BLaER1 treated with 17β-estradiol and CSF1 and Interleukin-3, amounts not matched to agents 10 nM and 100 nM (cell line): Measurements from ENCODE around the gene UPF2.

Experiments used
- H3K27ac ChIP-seq, 11 experiments: shearing (Covaris generic); formaldehyde crosslinking; 2 replicates each; pipeline ENCODE4 v1.8.1; 2022
- H3K27me3 ChIP-seq, 11 experiments: shearing (Covaris generic); formaldehyde crosslinking; 2 replicates each; pipeline ENCODE4 v1.8.1; 2022
- H3K36me3 ChIP-seq, 11 experiments: shearing (Covaris generic); formaldehyde crosslinking; 2 replicates each; pipeline ENCODE4 v1.8.1; 2022
- H3K4me1 ChIP-seq, 10 experiments: shearing (Covaris generic); formaldehyde crosslinking; 2 replicates each; pipeline ENCODE4 v1.8.1; 2022
- H3K4me2 ChIP-seq, 11 experiments: shearing (Covaris generic); formaldehyde crosslinking; 2 replicates each; pipeline ENCODE4 v1.8.1; 2022
- H3K4me3 ChIP-seq, 10 experiments: shearing (Covaris generic); formaldehyde crosslinking; 2 replicates each; pipeline ENCODE4 v1.8.1; 2022
- H3K9ac ChIP-seq, 11 experiments: shearing (Covaris generic); formaldehyde crosslinking; 2 replicates each; pipeline ENCODE4 v1.8.1; 2022
- H3K9me3 ChIP-seq, 11 experiments: shearing (Covaris generic); formaldehyde crosslinking; replicated peaks in 1 of 11; 2 replicates each; pipeline ENCODE4 v1.8.1; 2022
- H4K20me1 ChIP-seq, 11 experiments: shearing (Covaris generic); formaldehyde crosslinking; 2 replicates each; pipeline ENCODE4 v1.8.1; 2022
- Cebpa-rat ChIP-seq, 11 experiments: shearing (Covaris generic); IDR thresholded peaks; 2 replicates each; pipeline ENCODE4 v1.8.1; 2022

The UPF2 gene

DNA sequence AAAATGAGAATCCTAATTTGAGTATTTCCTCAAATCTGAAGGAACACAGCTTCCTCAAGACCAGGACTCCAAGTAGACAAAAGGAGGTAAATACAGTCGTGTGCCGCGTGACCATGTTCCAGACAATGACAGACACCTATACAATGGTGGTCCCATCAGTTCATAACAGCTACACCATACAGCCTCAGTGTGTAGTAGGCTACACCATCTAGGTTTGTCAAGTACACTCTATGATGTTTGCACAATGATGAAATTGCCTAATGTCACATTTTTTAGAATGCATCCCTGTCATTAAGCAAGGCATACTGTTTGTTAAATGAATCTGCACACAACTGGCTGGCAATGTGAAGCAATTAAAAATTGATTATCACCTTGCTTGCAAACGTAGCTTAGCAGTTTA is 111.6 kb downstream of the UPF2 start:
- Histone ChIP-seq H3K4me3 (no peak overlapping the region), H3K27ac (no peak overlapping the region), H3K4me2 (no peak overlapping the region), H3K36me3 (peaks cover 83 to 99% (median 90%) of the 10 kb centered on the region in 11 experiments), H4K20me1 (peaks cover 0 to 8% (median 0%) of the 10 kb centered on the region in 11 experiments; a peak in 3 of 22 replicates), H3K27me3 (no peaks in the 10 kb centered on the region), H3K4me1 (no peaks in the 10 kb centered on the region), H3K9me3 (no peaks in the 10 kb centered on the region), H3K9ac (no peak overlapping the region)
- TF ChIP-seq Cebpa-rat (IDR thresholded peaks at IDR 0.05), result no peak

DNA sequence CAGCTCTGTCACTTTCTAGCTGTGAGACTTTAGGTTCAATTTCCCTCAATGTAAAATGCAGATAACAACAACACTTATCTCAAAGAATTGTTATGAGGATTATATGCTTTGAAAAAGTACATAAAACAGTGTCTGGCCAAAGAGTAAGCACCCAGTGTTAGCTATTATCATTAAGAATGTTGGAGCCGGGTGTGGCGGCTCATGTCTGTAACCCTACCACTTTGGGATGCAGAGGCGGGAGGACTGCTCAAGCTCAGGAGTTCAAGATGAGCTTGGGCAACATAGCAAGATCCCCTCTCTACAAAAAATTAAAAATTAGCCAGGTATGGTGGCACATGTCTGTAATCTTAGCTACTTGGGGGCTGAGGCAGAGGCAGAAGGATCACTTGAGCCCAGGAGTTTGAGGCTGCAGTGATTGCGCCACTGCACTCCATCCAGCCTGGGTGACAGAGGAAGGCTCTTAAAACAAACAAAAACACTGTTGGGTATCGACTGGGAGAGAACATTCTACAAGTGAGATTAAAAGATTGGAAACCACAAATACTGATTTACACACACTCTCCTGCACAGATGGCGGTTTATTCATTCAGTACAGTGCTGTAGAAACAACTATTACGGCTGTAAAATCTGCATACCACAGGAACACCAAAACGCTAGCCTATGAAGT is 112.2 kb downstream of the UPF2 start:
- no peak for TF ChIP-seq Cebpa-rat (IDR thresholded peaks at IDR 0.05)

DNA sequence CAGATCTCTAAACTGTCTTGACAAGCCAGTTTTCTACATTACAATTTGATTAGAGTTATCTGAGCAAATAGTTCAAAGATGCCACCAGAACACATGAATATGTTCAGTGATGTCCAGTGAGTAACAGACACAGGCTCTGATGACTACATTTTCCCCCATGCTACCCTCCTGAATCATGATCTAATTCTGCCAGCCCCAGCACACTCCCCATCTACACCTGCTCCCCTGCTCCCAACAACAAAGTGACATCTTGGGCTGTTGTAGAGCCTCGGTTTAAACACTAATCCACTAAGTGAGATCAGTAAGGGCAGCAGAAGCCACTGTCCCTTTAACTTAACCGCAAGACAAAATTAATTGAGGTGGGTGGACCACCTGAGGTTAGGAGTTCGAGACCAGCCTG is 114.9 kb downstream of the UPF2 start:
- Histone ChIP-seq H3K4me3 (no peak overlapping the region), H3K27ac (no peak overlapping the region), H4K20me1 (peaks cover 0 to 12% (median 0%) of the 10 kb centered on the region in 11 experiments; a peak in 3 of 22 replicates), H3K9me3 (no peaks in the 10 kb centered on the region), H3K9ac (no peak overlapping the region), H3K4me2 (no peak overlapping the region), H3K27me3 (no peaks in the 10 kb centered on the region), H3K36me3 (peaks cover 90 to 100% (median 92%) of the 10 kb centered on the region in 11 experiments), H3K4me1 (peaks cover 0 to 5% (median 0%) of the 10 kb centered on the region in 10 experiments; a peak in 3 of 20 replicates)
- TF ChIP-seq Cebpa-rat (IDR thresholded peaks at IDR 0.05), result no peak

More for the DNA sequence above, 112.2 kb downstream of the UPF2 start:
- peaks cover 0 to 14% (median 0%) of the 10 kb centered on the region in 11 experiments; a peak in 3 of 22 replicates for H4K20me1 ChIP-seq
- no peaks in the 10 kb centered on the region for H3K27me3 ChIP-seq
- H3K9ac ChIP-seq, result no peak overlapping the region
- no peak overlapping the region for H3K4me2 ChIP-seq
- H3K36me3 ChIP-seq, result peaks cover 83 to 99% (median 90%) of the 10 kb centered on the region in 11 experiments
- no peak overlapping the region for H3K4me3 ChIP-seq
- H3K9me3 ChIP-seq, result no peaks in the 10 kb centered on the region
- H3K4me1 ChIP-seq, result no peaks in the 10 kb centered on the region
- H3K27ac ChIP-seq, result no peak overlapping the region

DNA sequence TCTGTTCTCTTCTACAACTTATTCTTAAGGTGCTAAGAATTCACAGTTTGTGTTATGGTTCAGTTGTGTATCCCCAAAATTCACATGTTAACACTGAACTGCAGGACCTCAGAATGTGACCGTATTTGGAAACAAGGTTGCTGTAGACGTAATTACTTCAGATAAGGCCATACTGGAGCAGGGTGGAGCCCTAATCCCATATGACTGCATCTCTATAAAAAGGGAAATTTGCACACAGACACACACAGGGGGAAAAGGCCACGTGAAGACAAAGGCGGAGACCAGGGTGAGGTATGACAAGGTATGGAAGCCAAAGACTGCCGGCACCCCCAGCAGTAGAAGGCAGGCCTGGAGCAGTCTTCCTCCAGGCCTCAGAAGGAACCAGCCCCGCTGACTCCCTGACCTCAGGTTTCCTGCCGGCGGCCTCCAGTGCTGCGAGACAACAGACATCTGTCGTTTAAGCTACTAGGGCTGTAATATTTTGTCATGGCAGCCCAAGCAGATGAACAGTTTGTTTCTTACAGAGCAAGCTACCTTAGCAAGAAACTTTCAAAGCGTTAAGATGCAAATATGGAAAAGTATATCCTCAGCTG is 120.7 kb downstream of the UPF2 start:
- peaks cover 0 to 12% (median 6%) of the 10 kb centered on the region in 10 experiments; a peak in 10 of 20 replicates for H3K4me1 ChIP-seq
- no peaks in the 10 kb centered on the region for H3K27me3 ChIP-seq
- H3K36me3 ChIP-seq, result peaks cover 70 to 86% (median 78%) of the 10 kb centered on the region in 11 experiments
- H3K4me2 ChIP-seq, result peak overlapping the region in 1 of 11 experiments; percentile 14; a peak in 1 of 22 replicates
- no peak for TF ChIP-seq Cebpa-rat (IDR thresholded peaks at IDR 0.05)
- no peak overlapping the region for H3K4me3 ChIP-seq
- no peak overlapping the region for H3K9ac ChIP-seq
- peaks cover 0 to 12% (median 0%) of the 10 kb centered on the region in 11 experiments; a peak in 5 of 22 replicates for H4K20me1 ChIP-seq
- H3K27ac ChIP-seq, result no peak overlapping the region
- no peaks in the 10 kb centered on the region for H3K9me3 ChIP-seq

DNA sequence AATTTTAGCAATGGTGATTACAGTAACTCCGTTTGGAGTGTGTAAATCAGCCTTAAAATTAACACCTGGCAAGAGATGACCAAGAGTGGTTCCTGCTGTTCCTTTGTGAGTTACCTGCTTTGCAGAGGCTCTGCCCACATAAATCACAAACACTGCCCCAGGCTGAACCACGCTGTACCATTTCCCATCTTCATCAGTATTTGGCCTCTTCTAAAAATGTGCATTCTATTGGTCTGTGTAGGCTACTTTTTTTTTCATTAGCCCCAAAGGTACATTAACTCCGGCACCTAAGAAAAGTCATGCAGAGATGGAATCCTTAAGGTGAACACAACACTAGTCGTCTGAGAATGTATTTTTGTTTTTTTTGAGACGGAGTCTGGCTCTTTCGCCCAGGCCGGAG is 123.3 kb downstream of the UPF2 start:
- Histone ChIP-seq H3K27ac (no peak overlapping the region), H3K9me3 (no peaks in the 10 kb centered on the region), H3K9ac (no peak overlapping the region), H3K27me3 (no peaks in the 10 kb centered on the region), H3K4me2 (no peak overlapping the region), H3K4me3 (no peak overlapping the region), H3K4me1 (peaks cover 0 to 12% (median 6%) of the 10 kb centered on the region in 10 experiments; a peak in 10 of 20 replicates), H4K20me1 (peaks cover 0 to 6% (median 0%) of the 10 kb centered on the region in 11 experiments; a peak in 2 of 22 replicates), H3K36me3 (peaks cover 43 to 60% (median 52%) of the 10 kb centered on the region in 11 experiments)
- no peak for TF ChIP-seq Cebpa-rat (IDR thresholded peaks at IDR 0.05)

DNA sequence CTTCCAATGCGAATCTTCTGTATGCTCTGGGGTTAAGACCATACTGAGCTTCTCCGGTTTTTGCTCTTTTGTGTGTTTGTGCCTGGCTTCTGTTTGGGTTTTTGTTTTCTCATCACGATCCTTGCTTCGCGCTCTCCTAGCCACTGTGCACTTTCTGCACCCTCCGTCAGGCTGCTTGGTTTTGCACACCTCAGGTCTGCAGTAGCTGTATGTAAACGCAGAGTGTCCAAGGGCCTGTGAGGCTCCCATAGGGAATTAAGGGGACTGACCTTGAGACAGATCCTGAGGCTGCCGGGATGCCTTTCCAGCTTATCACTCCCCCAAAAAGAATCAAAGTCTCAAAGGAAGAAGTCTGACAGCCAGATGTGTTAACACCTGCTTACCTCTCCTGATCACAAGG is 124.2 kb downstream of the UPF2 start:
- Histone ChIP-seq H3K36me3 (peaks cover 35 to 51% (median 45%) of the 10 kb centered on the region in 11 experiments), H3K9ac (no peak overlapping the region), H3K9me3 (no peaks in the 10 kb centered on the region), H3K27me3 (no peaks in the 10 kb centered on the region), H3K27ac (no peak overlapping the region), H3K4me2 (no peak overlapping the region), H3K4me3 (no peak overlapping the region), H3K4me1 (peaks cover 0 to 12% (median 6%) of the 10 kb centered on the region in 10 experiments; a peak in 10 of 20 replicates), H4K20me1 (peaks cover 0 to 6% (median 0%) of the 10 kb centered on the region in 11 experiments; a peak in 2 of 22 replicates)
- TF ChIP-seq Cebpa-rat (IDR thresholded peaks at IDR 0.05), result no peak

DNA sequence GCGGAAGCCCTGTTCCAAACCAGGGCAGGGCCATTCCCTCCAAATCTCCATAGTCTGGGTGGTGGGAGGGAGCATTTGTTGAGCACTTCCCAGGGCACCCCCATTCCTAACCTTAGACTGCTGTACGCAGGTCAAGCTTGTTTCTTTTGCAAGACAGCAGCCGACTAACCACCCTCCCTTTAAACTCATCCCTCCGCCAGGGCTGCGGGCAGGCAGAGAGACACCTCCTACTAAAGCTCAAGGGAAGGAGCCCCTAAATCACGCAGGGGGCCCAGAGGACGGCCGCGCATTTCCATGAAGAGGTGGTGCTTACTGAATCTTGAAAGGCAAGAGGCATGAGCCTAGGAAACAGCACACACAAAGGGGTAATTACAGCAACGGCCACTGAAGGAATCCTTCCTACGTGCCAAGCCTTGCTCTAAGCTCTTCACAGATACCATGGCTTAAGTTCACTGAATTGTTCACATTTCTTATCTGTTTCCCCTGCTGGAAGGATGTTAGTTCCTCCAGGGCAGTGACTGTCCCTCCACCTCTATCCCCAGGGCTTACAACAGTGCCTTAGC is 129.4 kb downstream of the UPF2 start:
- H3K4me3 ChIP-seq, result no peak overlapping the region
- H3K4me1 ChIP-seq, result peaks cover 0 to 4% (median 3%) of the 10 kb centered on the region in 10 experiments; a peak in 9 of 20 replicates
- H3K9ac ChIP-seq, result no peak overlapping the region
- H3K36me3 ChIP-seq, result no peaks in the 10 kb centered on the region; a peak in 1 of 22 replicates
- no peaks in the 10 kb centered on the region for H3K9me3 ChIP-seq
- no peak overlapping the region for H3K4me2 ChIP-seq
- no peaks in the 10 kb centered on the region for H3K27me3 ChIP-seq
- no peak for TF ChIP-seq Cebpa-rat (IDR thresholded peaks at IDR 0.05)
- H3K27ac ChIP-seq, result no peak overlapping the region
- no peaks in the 10 kb centered on the region; a peak in 3 of 22 replicates for H4K20me1 ChIP-seq

DNA sequence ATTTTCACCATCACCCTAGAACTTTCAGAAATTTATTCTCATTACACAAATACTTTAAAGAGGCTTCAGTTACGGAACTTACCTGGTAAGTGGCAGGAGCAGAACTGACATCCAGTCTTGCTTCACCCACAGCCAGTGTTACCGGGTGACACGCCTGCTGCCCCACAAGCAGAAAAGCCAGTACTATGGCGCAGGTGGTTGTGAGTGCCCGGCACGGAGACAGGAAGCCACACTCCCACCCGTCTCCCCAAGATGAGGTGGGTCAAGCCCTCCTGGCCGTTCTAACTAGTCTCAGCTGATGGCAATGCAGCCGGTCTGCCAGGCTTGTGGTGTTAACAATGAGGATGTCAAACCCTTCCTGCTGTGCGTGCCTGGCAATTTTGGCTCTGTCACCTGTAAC is 132.5 kb downstream of the UPF2 start:
- H3K36me3 ChIP-seq, result no peaks in the 10 kb centered on the region
- H3K4me3 ChIP-seq, result no peak overlapping the region
- H4K20me1 ChIP-seq, result no peaks in the 10 kb centered on the region; a peak in 2 of 22 replicates
- H3K9me3 ChIP-seq, result no peaks in the 10 kb centered on the region
- no peak overlapping the region for H3K4me2 ChIP-seq
- no peak overlapping the region for H3K27ac ChIP-seq
- H3K27me3 ChIP-seq, result 0 out of 22 replicates have a peak, but pooled peaks cover 0 to 6% (median 0%) of the 10 kb centered on the region in 11 experiments
- no peak for TF ChIP-seq Cebpa-rat (IDR thresholded peaks at IDR 0.05)
- H3K9ac ChIP-seq, result no peak overlapping the region
- H3K4me1 ChIP-seq, result peaks cover 8 to 27% (median 20%) of the 10 kb centered on the region in 10 experiments; a peak in 18 of 20 replicates

DNA sequence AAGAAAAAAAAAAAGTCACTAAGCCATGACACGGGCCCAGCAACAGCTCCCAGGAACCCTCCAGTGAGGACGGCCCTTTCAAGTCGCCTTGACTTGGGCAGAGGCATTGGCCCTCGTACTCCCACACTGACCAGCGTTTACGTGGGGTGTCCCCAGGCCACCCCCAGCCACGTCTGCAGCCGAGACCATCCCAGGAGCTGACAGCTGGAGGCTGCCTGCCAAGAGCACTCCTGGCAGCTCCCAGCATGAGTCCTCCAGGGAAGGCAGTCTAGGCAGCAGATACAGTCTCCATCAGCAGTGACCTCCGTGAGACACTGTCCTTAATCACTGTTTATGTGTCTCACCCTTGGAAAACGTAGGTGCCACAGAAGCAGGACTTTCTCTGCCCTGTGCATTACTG is 133.0 kb downstream of the UPF2 start:
- H3K9me3 ChIP-seq, result no peaks in the 10 kb centered on the region
- H4K20me1 ChIP-seq, result no peaks in the 10 kb centered on the region; a peak in 2 of 22 replicates
- TF ChIP-seq Cebpa-rat (IDR thresholded peaks at IDR 0.05), result no peak
- 0 out of 22 replicates have a peak, but pooled peaks cover 0 to 6% (median 0%) of the 10 kb centered on the region in 11 experiments for H3K27me3 ChIP-seq
- no peak overlapping the region for H3K4me3 ChIP-seq
- H3K4me2 ChIP-seq, result no peak overlapping the region
- no peak overlapping the region for H3K9ac ChIP-seq
- peaks cover 8 to 27% (median 20%) of the 10 kb centered on the region in 10 experiments; a peak in 18 of 20 replicates for H3K4me1 ChIP-seq
- H3K27ac ChIP-seq, result no peak overlapping the region
- no peaks in the 10 kb centered on the region for H3K36me3 ChIP-seq
